Fibroblast of peridontal ligament (primary cell): Measurements from ENCODE around the gene POFUT2.

Source experiments
- DNase-seq: peaks from one replicate; pipeline ENCODE4 v3.0.0-alpha.2; 2010; ENCODE audit errors: extremely low read depth

The POFUT2 gene

DNA sequence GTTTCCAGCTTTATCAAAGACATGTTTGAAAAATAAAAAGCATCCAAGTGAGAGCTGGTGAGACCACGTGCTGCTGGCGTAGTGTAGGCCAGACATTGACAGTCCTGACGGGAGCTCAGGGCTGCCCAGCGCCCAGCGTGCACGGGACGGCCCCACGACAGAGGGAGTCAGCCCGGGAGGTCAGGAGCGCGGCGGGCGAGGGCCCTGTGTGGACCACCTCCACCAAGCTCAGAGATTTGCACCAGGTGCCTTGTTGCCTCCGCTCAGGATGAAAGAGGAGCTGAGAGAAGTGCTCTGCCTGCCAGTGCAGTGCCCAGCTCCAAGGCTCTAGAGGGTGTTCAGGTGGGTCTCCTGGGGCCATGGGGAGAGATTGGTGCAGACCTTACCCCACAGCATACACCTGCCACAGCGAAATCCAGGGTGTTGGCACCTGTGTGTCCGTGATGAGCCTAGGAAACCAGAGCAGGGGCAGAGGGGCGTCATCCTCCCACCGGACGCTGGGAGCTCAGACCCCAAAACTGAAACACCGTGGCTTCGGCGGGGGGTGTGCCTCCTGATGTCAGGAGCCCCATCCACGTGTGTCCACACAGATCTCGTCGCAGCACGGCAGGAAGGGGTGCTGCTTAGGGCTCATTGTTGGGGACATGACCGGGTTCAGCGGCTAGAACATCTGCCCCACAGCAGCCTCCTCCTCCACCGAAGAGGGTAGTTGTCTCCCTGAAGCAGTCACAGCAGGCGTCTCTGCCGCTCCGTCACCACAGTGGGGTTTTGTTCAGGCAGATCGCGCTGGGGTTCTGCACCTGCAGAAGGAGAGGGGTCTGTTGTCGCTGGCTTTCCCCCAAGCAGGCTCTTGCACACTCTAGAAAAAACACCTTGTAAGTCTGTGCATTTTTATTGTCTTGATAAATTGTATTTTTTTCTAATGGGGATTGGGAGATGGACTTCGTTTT is 64.2 kb downstream of the POFUT2 start:
- no peak for DNase-seq

DNA sequence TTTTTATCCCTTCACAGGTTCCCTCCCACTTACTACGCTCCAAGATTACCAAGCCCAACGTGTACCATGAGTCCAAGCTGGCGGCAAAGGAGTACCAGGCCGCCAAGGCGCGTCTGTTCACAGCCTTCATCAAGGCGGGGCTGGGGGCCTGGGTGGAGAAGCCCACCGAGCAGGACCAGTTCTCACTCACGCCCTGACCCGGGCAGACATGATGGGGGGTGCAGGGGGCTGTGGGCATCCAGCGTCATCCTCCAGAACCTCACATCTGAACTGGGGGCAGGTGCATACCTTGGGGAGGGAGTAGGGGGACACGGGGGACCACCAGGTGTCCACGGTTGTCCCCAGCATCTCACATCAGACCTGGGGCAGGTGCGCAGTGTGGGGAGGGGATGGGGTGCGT is 65.7 kb downstream of the POFUT2 start:
- DNase-seq: no peak

DNA sequence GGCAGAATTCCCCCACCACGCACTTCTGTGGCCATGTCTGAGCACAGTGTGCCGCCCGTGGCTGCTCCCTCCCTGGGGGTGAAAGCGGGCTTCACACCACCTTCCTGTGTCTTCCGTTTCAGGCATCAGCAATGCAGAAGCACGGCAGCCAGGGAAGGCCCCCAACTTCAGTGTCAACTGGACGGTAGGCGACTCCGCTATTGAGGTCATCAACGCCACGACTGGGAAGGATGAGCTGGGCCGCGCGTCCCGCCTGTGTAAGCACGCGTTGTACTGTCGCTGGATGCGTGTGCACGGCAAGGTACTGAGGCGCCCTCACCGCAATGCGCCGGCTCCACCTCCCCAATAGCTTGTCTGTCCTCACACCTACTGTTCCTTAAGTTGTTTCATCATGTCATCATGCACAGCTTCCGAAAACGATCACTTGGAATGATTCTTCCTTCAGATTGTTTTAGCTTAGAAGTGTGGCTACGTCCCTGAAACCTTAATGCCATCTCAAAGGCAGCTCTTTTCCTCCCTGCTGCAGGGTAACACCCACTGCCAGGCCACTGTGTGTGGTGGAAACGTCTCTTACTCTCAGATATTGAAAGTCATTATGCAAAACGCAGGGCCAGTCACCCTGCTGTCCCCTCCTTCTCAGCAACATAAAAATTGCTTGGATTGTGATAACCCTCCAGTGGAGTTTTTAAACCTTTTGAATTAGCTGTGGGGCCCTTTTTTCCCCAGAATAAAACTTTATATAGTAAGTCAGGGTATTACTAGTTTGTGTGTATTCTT is 66.8 kb downstream of the POFUT2 start:
- no peak for DNase-seq

DNA sequence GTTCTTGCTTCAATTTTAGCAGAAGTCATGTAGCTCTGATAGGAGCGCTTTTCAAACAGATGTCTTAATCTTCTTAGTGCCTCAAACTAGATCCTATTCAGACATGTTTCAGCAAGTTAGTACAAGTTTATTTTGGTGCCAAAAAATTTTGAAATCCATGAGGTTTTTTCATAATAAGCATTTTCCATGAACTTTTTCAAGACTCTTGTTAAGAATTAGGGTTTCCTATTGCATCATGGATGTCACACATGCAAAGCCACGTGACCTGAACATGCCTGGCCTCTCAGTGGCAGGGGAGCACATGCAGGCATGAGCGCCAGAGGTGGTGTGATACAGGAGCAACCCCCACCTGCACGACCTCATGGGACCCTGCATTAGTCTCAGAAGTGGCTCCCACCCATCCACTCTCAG is 67.6 kb downstream of the POFUT2 start:
- DNase-seq: peak; percentile 74

DNA sequence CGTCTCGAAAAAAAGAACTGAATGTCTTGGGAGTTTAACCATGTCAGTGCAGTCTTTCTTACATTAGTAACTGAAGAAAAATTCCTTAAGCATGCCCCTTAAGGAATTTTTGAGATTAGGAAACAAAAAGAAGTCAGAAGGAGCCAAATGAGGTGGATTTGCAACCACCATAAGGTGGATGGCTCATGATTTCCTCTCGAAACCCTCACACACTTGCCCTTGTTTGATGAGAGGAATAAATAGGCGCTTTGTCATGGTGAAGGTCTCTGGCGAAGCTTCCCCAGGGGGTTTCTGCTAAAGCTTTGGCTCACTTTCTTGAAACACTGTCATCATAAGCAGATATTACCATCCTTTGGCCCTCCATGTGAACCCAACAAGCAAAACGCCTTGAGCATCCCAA is 68.2 kb downstream of the POFUT2 start:
- DNase-seq: peak; percentile 5

DNA sequence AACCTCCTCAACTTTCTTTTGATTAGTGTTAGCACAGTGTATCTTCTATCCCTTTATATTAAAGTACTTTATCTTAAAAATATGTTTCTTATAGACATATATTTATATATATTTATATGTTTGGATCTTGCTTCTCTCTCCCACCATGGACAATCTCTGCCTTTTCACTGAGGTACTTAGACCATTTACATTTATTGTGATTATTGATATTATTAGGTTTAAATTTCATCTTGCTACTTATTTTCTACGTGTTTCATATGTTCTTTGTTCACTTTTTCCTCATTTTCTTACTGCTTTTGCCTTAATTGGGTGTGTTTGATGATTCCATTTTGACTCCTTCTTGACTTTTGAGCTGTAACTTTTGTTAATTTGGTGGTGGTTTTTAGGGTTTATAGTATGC is 70.7 kb downstream of the POFUT2 start:
- no peak for DNase-seq

DNA sequence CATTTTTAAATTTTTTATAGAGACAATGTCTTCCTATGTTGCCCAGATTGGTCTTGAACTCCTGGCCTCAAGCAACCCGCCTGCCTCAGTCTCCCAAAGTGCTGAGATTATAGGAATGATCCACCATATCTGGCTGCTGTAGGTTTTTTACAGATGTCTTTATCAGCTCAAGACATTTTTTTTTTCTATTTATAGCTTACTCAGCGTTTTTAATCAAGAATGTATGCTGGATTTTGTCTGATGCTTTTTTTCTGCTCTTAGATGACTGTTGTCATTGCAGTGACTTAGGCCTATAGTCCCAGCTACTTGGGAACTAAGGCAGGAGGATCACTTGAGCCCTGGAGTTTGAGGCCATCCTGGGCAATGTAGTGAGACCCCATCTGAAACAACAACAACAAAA is 72.5 kb downstream of the POFUT2 start:
- DNase-seq: no peak
